Peyer's patch (tissue), 4 donors: ENCODE measurements around the gene CYP11A1.
A peak's percentile ranks its signal among the peaks of the same experiment; 100 is the strongest.

Source experiments
- CTCF ChIP-seq, 6 experiments: fragments of 450-650 bp in 4 of 6; fragments of 200-600 bp in 2 of 6; sonication (generic) in 1 of 6; IDR thresholded peaks; one replicate each; pipeline ENCODE4 v1.5.1; 2017 to 2019; ENCODE audit warnings: antibody characterized with exemption in 6 of 6, mild to moderate bottlenecking in 3 of 6, moderate library complexity in 1 of 6
- POLR2A ChIP-seq, 2 donors: fragments of 450-650 bp; IDR thresholded peaks; one replicate each; pipeline ENCODE4 v1.5.1; 2017; ENCODE audit warnings: antibody characterized with exemption in 2 of 2, mild to moderate bottlenecking in 2 of 2, moderate library complexity in 2 of 2

DNA sequence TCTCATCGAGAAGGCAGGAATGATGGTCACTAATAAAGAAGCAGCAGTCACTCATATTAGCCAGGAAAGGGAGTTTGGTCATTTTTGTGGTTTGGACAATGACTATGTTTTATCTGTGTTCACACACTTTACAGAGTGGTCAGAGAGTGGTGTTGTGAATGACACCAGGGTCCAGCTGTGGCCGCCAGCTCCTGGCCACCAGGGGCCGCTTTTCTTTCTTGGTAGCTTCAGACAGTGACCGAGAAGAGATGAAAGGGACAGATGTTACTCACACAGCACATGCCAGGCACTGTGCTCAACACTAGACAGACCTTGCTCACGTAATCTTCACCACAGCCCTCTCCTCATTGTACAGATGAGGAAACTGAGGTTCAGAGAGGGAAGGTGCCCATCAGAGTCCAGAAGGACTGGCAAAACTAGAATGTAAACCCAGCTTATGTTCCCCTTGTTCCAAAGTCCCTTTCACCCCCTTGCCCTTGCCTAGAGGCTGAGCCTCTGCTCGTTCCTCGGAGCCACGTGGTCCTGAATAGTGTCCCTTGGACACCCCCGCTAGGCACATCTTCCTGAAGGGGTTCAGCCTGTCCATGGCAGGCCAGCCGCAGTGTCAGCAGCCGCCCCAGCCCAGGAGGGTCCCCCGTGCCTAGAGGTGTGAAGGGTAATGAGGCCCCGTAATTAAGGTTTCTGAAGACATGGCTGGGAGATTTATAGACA lies 55.6 kb downstream of the CYP11A1 start:
- peak in 4 of 6 experiments; percentile 13 to 26 (median 25) for TF ChIP-seq CTCF (IDR thresholded peaks at IDR 0.05)
- no peak for TF ChIP-seq POLR2A (IDR thresholded peaks at IDR 0.05)
